GM13976 (cell line): ENCODE results near the gene NXPH4.

ENCODE experiments used
- DNase-seq: peaks from one replicate; pipeline ENCODE4 v3.0.0; 2012; ENCODE audit warnings: low spot score
- CTCF ChIP-seq: IDR thresholded peaks from 2 replicates; pipeline ENCODE4 v1.5.1; 2012; ENCODE audit warnings: borderline replicate concordance, mild to moderate bottlenecking; ENCODE audit not compliant: insufficient read depth; ENCODE audit errors: extremely low read depth, missing control alignments, control extremely low read depth
- in situ Hi-C: fragments of 300-500 bp; cut with MboI; formaldehyde crosslinking; loops from one replicate; pipeline ENCODE4 v1.12.0; 2022; ENCODE audit warnings: low sequenced_read_pairs, mixed read lengths, inconsistent platforms; ENCODE audit not compliant: unreplicated experiment

The NXPH4 gene

GRCh38 chr12:57260366-57260765 is 43.8 kb downstream of the NXPH4 start:
- in situ Hi-C loops, result no loop called here
- DNase-seq, result no peak
- no peak for TF ChIP-seq CTCF

DNA sequence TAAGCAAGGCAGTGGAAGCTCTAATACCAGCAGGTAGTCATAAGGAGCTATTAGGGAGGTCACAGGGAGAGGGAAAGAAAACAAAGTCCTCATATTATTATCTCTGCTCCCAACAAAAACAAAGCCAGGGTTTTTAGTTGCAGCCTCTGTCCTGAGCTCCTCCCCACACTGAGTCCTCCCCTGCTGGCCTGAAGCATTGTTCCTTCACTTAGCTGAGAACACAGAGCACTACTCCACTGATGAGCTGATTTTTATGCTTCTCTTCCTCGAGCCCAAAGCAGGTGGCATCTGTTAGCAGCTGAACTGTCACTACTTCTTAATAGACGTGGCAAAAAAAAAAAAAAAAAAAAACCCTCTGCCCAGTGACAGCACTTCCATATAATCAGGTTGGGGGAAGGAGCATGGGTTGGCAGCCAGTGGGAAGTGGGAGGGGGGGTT is 44.9 kb downstream of the NXPH4 start:
- in situ Hi-C loops, result no loop called here
- no peak for DNase-seq
- no peak for TF ChIP-seq CTCF

DNA sequence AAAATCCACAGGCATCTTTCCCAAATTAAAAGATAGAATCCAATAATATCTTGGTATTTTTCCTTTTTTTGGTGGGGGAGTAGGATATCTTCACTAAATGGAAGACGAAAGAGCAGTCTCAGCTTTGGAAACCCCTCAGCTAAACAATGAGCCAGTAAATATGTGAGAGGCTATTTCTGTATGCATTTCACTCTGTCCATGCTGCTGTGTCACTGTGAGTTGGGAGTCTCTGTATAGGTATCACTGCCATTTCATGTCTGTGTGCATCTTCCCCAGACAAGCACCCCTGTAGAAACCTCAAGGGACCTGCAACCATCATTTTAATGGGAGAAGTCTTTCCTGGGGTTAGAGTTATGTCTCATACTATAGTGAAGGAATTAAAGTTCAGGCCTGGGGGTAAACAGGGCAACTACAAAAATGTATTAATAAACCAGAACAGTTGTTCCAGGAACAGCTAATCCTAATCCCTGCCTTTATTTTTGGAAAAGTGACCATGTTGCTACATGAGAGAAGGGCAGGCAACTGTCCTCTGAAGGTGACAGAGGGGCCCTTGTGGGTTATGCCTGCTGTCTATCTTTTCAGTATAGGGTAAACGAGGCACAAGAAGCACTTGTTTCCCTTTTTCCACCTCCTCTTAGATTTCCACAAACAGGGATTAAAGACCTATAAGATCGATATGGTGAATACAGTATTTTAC is 45.7 kb downstream of the NXPH4 start:
- no peak for DNase-seq
- in situ Hi-C loops, result no loop called here
- no peak for TF ChIP-seq CTCF

DNA sequence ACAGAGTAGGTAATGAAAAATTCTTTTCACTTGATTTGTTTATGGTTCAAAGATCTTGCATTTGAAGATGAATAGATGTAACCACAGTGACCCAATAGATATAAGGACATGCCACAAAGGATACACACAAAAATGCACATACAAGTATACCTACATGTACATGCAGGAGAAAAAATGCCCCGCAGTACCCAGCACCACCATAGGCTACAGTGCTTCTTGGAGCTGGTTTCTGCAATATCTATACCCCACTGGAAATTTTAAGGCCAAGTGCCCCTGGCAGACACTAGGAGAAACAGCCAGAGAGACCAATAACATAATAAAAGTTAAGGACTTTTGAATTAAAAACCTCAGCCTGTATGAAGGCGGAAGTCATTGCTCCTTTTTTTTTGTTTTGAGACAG is 46.5 kb downstream of the NXPH4 start:
- TF ChIP-seq CTCF, result no peak
- no peak for DNase-seq
- in situ Hi-C loops, result no loop called here

DNA sequence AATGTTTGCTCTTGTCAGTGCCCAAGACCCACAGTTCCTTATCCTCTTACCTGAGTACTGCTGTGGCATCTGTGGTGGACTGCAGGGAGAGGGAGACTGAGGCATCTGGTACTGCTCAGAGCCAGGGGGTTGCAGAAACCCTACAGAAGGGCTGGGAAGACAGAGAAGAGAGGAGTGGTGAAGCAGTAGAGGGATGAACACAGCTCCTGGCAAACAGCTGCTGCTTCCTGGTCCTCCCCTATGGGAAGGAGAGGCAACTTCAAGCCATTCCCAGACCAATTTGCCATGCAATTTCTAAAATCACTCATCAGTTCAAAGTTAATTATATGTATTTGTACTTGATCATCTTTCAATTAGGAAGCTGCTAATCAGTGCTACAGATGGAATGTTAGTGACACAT is 50.1 kb downstream of the NXPH4 start:
- TF ChIP-seq CTCF, result no peak
- in situ Hi-C loops, result no loop called here
- DNase-seq, result no peak

DNA sequence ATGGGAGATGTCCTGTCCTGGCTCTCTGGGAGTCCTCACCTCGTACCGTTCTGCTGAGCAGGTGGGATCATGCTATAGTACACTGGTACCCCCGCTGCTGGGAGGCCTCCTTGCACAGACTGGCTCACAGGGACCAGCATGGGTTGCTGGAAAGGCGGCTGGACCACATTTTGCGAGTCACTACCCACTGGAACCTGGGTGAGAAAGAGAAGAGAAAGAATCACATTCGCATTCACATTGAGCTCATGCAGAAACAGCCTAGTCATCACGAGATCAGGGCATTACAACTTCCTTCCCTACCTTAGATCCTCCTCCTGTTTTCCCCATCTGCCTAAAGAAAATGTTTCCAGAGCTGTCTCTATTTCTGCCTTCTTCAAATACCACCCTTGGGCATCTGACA is 51.7 kb downstream of the NXPH4 start:
- no peak for TF ChIP-seq CTCF
- in situ Hi-C loops, result no loop called here
- no peak for DNase-seq

- in situ Hi-C loops, result no loop called here
- TF ChIP-seq CTCF, result no peak
- DNase-seq, result no peak
Measured at GRCh38 chr12:57270966-57271470, 54.4 kb downstream of the NXPH4 start.
